ENCODE data around the gene CORO6. TPM values are rescaled to one million over a fixed set of nuclear protein-coding genes. Genes with fewer than 3 reads are reported as not detected.
A peak's percentile ranks its signal among the peaks of the same experiment; 100 is the strongest.

CORO6 gene
- total RNA-seq, 4 donors from 2014 or later, result 12.2 to 37.4 (median 13.9) TPM

- peak overlapping the region in 2 of 4 donors; percentile 23 to 39 for H3K4me3 ChIP-seq
- H3K27ac ChIP-seq, result no peak overlapping the region
- no peaks in the 10 kb centered on the region for H3K9me3 ChIP-seq
- no peak for TF ChIP-seq POLR2AphosphoS5 (IDR thresholded peaks at IDR 0.05)
- no peak for TF ChIP-seq POLR2A (IDR thresholded peaks at IDR 0.05)
- TF ChIP-seq, protein P1, sequence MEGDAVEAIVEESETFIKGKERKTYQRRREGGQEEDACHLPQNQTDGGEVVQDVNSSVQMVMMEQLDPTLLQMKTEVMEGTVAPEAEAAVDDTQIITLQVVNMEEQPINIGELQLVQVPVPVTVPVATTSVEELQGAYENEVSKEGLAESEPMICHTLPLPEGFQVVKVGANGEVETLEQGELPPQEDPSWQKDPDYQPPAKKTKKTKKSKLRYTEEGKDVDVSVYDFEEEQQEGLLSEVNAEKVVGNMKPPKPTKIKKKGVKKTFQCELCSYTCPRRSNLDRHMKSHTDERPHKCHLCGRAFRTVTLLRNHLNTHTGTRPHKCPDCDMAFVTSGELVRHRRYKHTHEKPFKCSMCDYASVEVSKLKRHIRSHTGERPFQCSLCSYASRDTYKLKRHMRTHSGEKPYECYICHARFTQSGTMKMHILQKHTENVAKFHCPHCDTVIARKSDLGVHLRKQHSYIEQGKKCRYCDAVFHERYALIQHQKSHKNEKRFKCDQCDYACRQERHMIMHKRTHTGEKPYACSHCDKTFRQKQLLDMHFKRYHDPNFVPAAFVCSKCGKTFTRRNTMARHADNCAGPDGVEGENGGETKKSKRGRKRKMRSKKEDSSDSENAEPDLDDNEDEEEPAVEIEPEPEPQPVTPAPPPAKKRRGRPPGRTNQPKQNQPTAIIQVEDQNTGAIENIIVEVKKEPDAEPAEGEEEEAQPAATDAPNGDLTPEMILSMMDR (IDR thresholded peaks at IDR 0.05), result no peak
- no peak for TF ChIP-seq EP300 (IDR thresholded peaks at IDR 0.05; ENCODE audit: low read depth)
- peaks cover 36 to 47% (median 45%) of the 10 kb centered on the region in 4 donors for H3K4me1 ChIP-seq
- in situ Hi-C loops (cut with MboI; ENCODE audit: low pct_ligation_motif_present in 1 of 4, low pct_unique_long_range_greater_than_20kb in 1 of 4, low sequenced_read_pairs in 3 of 4), result loop anchor here in 1 of 4 donors (25.0 kb wide), 1 partner anchor 325 kb away; the partner anchor contains the start of genes EFCAB5 and SSH2
- DNase-seq, result no peak
- H3K36me3 ChIP-seq, result no peaks in the 10 kb centered on the region
- H3K27me3 ChIP-seq, result peaks cover 18% of the 10 kb centered on the region
- intact Hi-C loops (cut with DNase I; ENCODE audit: low total_unique reads), result no loop called here
- WGBS, 2 donors (ENCODE audit: low coverage in 1 of 2), result 83% methylated on average over 64 of the region's 85 CpGs; no CpG with 5 or more reads in 1 of the 2 donors
Measured at GRCh38 chr17:29612404-29613280, 10.1 kb downstream of the CORO6 start.

- WGBS, 2 donors (ENCODE audit: low coverage in 1 of 2), result 100% methylated on average over 5 of the region's 12 CpGs; no CpG with 5 or more reads in 1 of the 2 donors
- TF ChIP-seq POLR2A (IDR thresholded peaks at IDR 0.05), result no peak
- intact Hi-C loops (cut with DNase I; ENCODE audit: low total_unique reads), result no loop called here
- no peaks in the 10 kb centered on the region for H3K9me3 ChIP-seq
- H3K27me3 ChIP-seq, result peaks cover 18% of the 10 kb centered on the region
- H3K27ac ChIP-seq, result no peak overlapping the region
- H3K4me3 ChIP-seq, result no peak overlapping the region
- no peak for DNase-seq
- in situ Hi-C loops (cut with MboI; ENCODE audit: low pct_ligation_motif_present in 1 of 4, low pct_unique_long_range_greater_than_20kb in 1 of 4, low sequenced_read_pairs in 3 of 4), result loop anchor here in 1 of 4 donors (25.0 kb wide), 1 partner anchor 325 kb away; the partner anchor contains the start of genes EFCAB5 and SSH2
- H3K4me1 ChIP-seq, result peaks cover 30 to 42% (median 39%) of the 10 kb centered on the region in 4 donors
- no peaks in the 10 kb centered on the region for H3K36me3 ChIP-seq
Measured at GRCh38 chr17:29612094-29612403, 10.7 kb downstream of the CORO6 start.

DNA sequence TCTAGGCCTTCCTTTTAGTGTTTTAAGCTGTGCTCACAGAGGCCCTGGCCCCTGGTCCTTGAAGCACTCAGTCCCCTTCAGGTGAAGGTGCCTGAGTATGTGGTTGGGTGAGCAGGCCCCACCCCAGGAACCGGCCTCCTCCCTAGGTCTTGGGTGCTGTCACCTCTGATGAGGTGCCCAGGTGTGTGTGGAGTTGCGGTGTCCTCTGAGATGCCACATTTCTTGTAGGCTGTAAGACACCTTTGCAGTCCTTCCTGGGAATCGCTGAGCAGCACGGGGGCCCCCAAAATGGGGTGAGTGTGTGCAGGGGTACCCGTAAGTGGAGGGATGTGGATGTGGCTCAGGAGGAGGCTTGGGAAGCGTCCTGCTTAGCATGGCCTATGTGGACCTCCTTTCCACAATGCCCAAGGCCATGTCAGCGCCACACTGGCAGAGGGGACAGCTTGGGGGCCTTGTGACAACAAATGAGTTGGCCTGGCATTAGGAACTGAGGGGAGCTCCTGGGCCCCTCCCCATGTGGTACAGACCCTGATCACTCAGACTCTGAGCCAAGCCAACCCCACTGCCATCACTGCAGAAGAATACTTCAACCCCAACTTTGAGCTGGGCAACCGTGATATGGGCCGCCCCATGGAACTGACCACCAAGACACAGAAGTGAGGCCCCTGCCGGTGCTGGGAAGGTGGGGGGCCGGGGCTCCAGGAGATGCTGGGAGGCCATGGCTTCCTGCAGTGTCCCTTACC, 11.2 kb downstream of the CORO6 start:
- Histone ChIP-seq H3K4me3 (no peak overlapping the region), H3K36me3 (no peaks in the 10 kb centered on the region), H3K27ac (no peak overlapping the region), H3K9me3 (no peaks in the 10 kb centered on the region), H3K27me3 (peaks cover 14% of the 10 kb centered on the region), H3K4me1 (peaks cover 24 to 36% (median 34%) of the 10 kb centered on the region in 4 donors)
- in situ Hi-C loops (cut with MboI; ENCODE audit: low pct_ligation_motif_present in 1 of 4, low pct_unique_long_range_greater_than_20kb in 1 of 4, low sequenced_read_pairs in 3 of 4), result loop anchor here in 1 of 4 donors (25.0 kb wide), 1 partner anchor 326 kb away; the partner anchor contains the start of genes EFCAB5 and SSH2
- intact Hi-C loops (cut with DNase I; ENCODE audit: low total_unique reads), result no loop called here
- TF ChIP-seq, protein P1 (IDR thresholded peaks at IDR 0.05), result no peak
- TF ChIP-seq POLR2AphosphoS5 (IDR thresholded peaks at IDR 0.05), result no peak
- no peak for TF ChIP-seq EP300 (IDR thresholded peaks at IDR 0.05; ENCODE audit: low read depth)
- TF ChIP-seq POLR2A (IDR thresholded peaks at IDR 0.05), result no peak
- no peak for DNase-seq
- 94% methylated on average over 11 of the region's 11 CpGs; no CpG with 5 or more reads in 1 of the 2 donors for WGBS, 2 donors (ENCODE audit: low coverage in 1 of 2)

GRCh38 chr17:29610395-29610794, 12.3 kb downstream of the CORO6 start:
- in situ Hi-C loops (cut with MboI; ENCODE audit: low pct_ligation_motif_present in 1 of 4, low pct_unique_long_range_greater_than_20kb in 1 of 4, low sequenced_read_pairs in 3 of 4), result loop anchor here in 1 of 4 donors (25.0 kb wide), 1 partner anchor 327 kb away; the partner anchor contains the start of genes EFCAB5 and SSH2
- Histone ChIP-seq H3K36me3 (no peaks in the 10 kb centered on the region), H3K27ac (no peak overlapping the region), H3K4me3 (no peak overlapping the region), H3K4me1 (peaks cover 16 to 26% (median 23%) of the 10 kb centered on the region in 4 donors), H3K9me3 (no peaks in the 10 kb centered on the region), H3K27me3 (peaks cover 5% of the 10 kb centered on the region)
- 86 to 93% methylated on average over 3 of the region's 3 CpGs for WGBS, 2 donors (ENCODE audit: low coverage in 1 of 2)
- TF ChIP-seq POLR2A (IDR thresholded peaks at IDR 0.05) (no peak), EP300 (IDR thresholded peaks at IDR 0.05; ENCODE audit: low read depth) (no peak), POLR2AphosphoS5 (IDR thresholded peaks at IDR 0.05) (no peak)
- TF ChIP-seq, protein P1 (IDR thresholded peaks at IDR 0.05), result no peak
- DNase-seq, result no peak
- intact Hi-C loops (cut with DNase I; ENCODE audit: low total_unique reads), result no loop called here

Measured in transverse colon (tissue), 4 donors.